HG02840 (cell line): ENCODE data around the gene SCART1.
"Not testable (repeated sequence)": the region's sequence is repeated elsewhere in the genome, so short reads cannot be mapped to it uniquely, and the experiment has no call there.

ENCODE experiments used
- ATAC-seq: cut with Tn5 transposase; IDR thresholded peaks from one replicate; pipeline ENCODE4 v1.9.1; 2021; ENCODE audit warnings: mild to moderate bottlenecking, moderate library complexity, moderate number of reproducible peaks; ENCODE audit not compliant: unreplicated experiment, low FRiP score

Gene SCART1

GRCh38 chr10:133467286-133467911 is 13.7 kb downstream of the SCART1 start:
- no peak for ATAC-seq

- not testable (repeated sequence) for ATAC-seq
Observed at GRCh38 chr10:133469205-133469604, 15.5 kb downstream of the SCART1 start.

GRCh38 chr10:133471300-133472109 is 17.8 kb downstream of the SCART1 start:
- ATAC-seq, result no peak

- no peak for ATAC-seq
Observed at GRCh38 chr10:133473270-133473669, 19.5 kb downstream of the SCART1 start.

GRCh38 chr10:133474027-133474426 is 20.3 kb downstream of the SCART1 start:
- ATAC-seq, result no peak

- no peak for ATAC-seq
Observed at GRCh38 chr10:133474665-133475424, 21.1 kb downstream of the SCART1 start.

- no peak for ATAC-seq
Observed at GRCh38 chr10:133475425-133475734, 21.6 kb downstream of the SCART1 start.

GRCh38 chr10:133475821-133476640 is 22.3 kb downstream of the SCART1 start:
- ATAC-seq, result no peak

GRCh38 chr10:133476641-133476990 is 22.9 kb downstream of the SCART1 start:
- no peak for ATAC-seq

- ATAC-seq, result no peak
Observed at GRCh38 chr10:133481086-133481643, 27.4 kb downstream of the SCART1 start.

GRCh38 chr10:133481657-133482056 is 27.9 kb downstream of the SCART1 start:
- no peak for ATAC-seq

- ATAC-seq, result no peak
Observed at GRCh38 chr10:133484818-133485217, 31.1 kb downstream of the SCART1 start.

- ATAC-seq, result no peak
Observed at GRCh38 chr10:133487085-133487484, 33.3 kb downstream of the SCART1 start.

- no peak for ATAC-seq
Observed at GRCh38 chr10:133488354-133488753, 34.6 kb downstream of the SCART1 start.

- ATAC-seq, result no peak
Observed at GRCh38 chr10:133489816-133490588, 36.3 kb downstream of the SCART1 start.

- not testable (repeated sequence) for ATAC-seq
Observed at GRCh38 chr10:133493562-133493961, 39.8 kb downstream of the SCART1 start.

GRCh38 chr10:133497363-133497762 is 43.6 kb downstream of the SCART1 start:
- not testable (repeated sequence) for ATAC-seq

GRCh38 chr10:133499176-133499575 is 45.4 kb downstream of the SCART1 start:
- not testable (repeated sequence) for ATAC-seq

GRCh38 chr10:133500897-133501296 is 47.2 kb downstream of the SCART1 start:
- ATAC-seq, result not testable (repeated sequence)

GRCh38 chr10:133509700-133510099 is 56.0 kb downstream of the SCART1 start:
- no peak for ATAC-seq
